HEK293 (cell line): ENCODE results near the gene CBX5.

Source experiments
- KLF7 ChIP-seq: fragments of 450-650 bp; formaldehyde crosslinking; IDR thresholded peaks from 2 replicates; pipeline ENCODE4 v1.5.1; 2016; ENCODE audit warnings: missing biosample characterization, missing genetic modification characterization, borderline replicate concordance
- OSR2 ChIP-seq: fragments of 450-650 bp; formaldehyde crosslinking; IDR thresholded peaks from 2 replicates; pipeline ENCODE4 v1.5.1; 2016; ENCODE audit warnings: missing biosample characterization, missing genetic modification characterization
- REST ChIP-seq: fragments of 450-650 bp; formaldehyde crosslinking; IDR thresholded peaks from 2 replicates; pipeline ENCODE4 v1.5.1; 2016; ENCODE audit warnings: missing biosample characterization, missing genetic modification characterization
- TCF7L2 ChIP-seq: IDR thresholded peaks from 2 replicates; pipeline ENCODE4 v1.6.1; 2011; ENCODE audit warnings: low read depth, mild to moderate bottlenecking, inconsistent platforms, low read length, moderate library complexity, borderline replicate concordance
- ZBTB44 ChIP-seq: fragments of 450-650 bp; IDR thresholded peaks from 2 replicates; pipeline ENCODE4 v1.5.1; 2018; ENCODE audit warnings: missing biosample characterization, mild to moderate bottlenecking, missing genetic modification characterization
- ZEB2 ChIP-seq: fragments of 450-650 bp; formaldehyde crosslinking; IDR thresholded peaks from 2 replicates; pipeline ENCODE4 v1.5.1; 2016; ENCODE audit warnings: missing biosample characterization, missing genetic modification characterization
- ZNF423 ChIP-seq: fragments of 450-650 bp; formaldehyde crosslinking; IDR thresholded peaks from 2 replicates; pipeline ENCODE4 v1.5.1; 2016; ENCODE audit warnings: missing biosample characterization, missing genetic modification characterization
- ZNF776 ChIP-seq: fragments of 450-650 bp; formaldehyde crosslinking; IDR thresholded peaks from 2 replicates; pipeline ENCODE4 v1.5.0; 2017; ENCODE audit warnings: missing biosample characterization, missing genetic modification characterization, borderline replicate concordance
- ZSCAN30 ChIP-seq: fragments of 450-650 bp; IDR thresholded peaks from 2 replicates; pipeline ENCODE4 v1.5.1; 2018; ENCODE audit warnings: missing biosample characterization, mild to moderate bottlenecking, missing genetic modification characterization, moderate library complexity
- TF ChIP-seq, protein P1 (sequence below): fragments of 450-650 bp; formaldehyde crosslinking; IDR thresholded peaks from 2 replicates; pipeline ENCODE4 v1.5.1; 2016; ENCODE audit warnings: missing biosample characterization, missing genetic modification characterization

- TF ChIP-seq ZEB2 (tag by site-specific recombination) (no peak), REST (tag by site-specific recombination) (no peak), KLF7 (tag by site-specific recombination) (no peak), ZSCAN30 (tag by site-specific recombination) (no peak), ZBTB44 (tag by site-specific recombination) (no peak), TCF7L2 (no peak), ZNF423 (tag by site-specific recombination) (no peak), ZNF776 (tag by site-specific recombination) (no peak), OSR2 (no peak)
- TF ChIP-seq, protein P1, sequence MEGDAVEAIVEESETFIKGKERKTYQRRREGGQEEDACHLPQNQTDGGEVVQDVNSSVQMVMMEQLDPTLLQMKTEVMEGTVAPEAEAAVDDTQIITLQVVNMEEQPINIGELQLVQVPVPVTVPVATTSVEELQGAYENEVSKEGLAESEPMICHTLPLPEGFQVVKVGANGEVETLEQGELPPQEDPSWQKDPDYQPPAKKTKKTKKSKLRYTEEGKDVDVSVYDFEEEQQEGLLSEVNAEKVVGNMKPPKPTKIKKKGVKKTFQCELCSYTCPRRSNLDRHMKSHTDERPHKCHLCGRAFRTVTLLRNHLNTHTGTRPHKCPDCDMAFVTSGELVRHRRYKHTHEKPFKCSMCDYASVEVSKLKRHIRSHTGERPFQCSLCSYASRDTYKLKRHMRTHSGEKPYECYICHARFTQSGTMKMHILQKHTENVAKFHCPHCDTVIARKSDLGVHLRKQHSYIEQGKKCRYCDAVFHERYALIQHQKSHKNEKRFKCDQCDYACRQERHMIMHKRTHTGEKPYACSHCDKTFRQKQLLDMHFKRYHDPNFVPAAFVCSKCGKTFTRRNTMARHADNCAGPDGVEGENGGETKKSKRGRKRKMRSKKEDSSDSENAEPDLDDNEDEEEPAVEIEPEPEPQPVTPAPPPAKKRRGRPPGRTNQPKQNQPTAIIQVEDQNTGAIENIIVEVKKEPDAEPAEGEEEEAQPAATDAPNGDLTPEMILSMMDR (tag by site-specific recombination) = no peak
Measured at GRCh38 chr12:54258201-54258681, 21.7 kb downstream of the CBX5 start.
